ENCODE measurements around the gene ULBP1. TPM values are rescaled to one million over a fixed set of nuclear protein-coding genes. Genes with fewer than 3 reads are reported as not detected.
"Not testable (repeated sequence)": the region's sequence is repeated elsewhere in the genome, so short reads cannot be mapped to it uniquely, and the experiment has no call there.

ULBP1 gene
- total RNA-seq, 1 donor from 2014 or later: 0.48 TPM

DNA sequence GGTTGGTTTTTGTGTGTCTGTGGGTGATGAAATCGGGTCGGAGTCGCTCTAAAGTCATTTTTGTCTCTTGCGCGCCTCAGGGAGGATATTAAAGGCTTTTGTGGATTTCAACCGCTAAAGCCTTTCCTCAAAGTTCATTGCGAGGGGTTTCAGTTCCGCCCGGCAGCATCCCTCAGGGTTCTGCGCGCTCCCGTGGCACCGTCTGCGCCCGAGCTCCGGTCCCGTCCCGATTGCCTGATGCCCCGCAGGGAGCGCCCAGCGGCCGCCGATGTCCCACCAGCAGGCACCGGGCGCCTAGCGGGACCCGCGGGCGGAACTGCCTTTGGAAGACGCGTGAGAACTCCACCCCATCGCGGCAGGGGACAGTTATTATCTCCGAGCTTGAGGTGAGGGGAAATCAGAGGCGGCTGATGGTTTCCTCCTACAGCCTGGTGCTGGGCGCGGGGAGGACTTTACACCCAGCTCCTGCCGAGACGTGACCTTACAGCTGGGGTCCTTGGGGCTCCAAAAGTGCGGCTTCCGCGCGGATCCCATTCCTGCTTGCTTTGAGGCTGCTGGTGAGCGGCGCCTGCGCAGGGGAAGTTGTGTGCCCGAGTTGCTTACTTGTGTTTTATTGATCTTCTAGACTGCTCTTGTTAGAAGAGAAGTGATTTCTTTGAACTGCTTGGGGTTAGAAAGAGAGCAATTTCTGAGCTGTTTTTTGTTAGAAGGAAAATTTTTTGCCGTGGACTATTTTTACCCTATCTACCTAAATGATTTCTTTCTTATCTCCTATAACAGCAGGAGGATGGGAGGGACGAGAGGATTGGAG is 27.1 kb downstream of the ULBP1 start:
- H3K27ac Mint-ChIP-seq: no peak overlapping the region

GRCh38 chr6:149991472-149991795 is 27.7 kb downstream of the ULBP1 start:
- H3K27me3 Mint-ChIP-seq: peaks cover 99% of the 10 kb centered on the region
- peaks cover 13% of the 10 kb centered on the region for H3K4me1 Mint-ChIP-seq (ENCODE audit: unreplicated experiment)
- not testable (repeated sequence) for H3K9me3 Mint-ChIP-seq; H3K36me3 Mint-ChIP-seq; DNase-seq (ENCODE audit: extremely low spot score, unreplicated experiment); H3K27ac Mint-ChIP-seq
- peak overlapping the region; percentile 82 for H3K4me3 Mint-ChIP-seq

More for the DNA sequence above, 27.1 kb downstream of the ULBP1 start:
- Mint-ChIP-seq H3K36me3 (no peaks in the 10 kb centered on the region), H3K27me3 (peaks cover 99% of the 10 kb centered on the region), H3K4me3 (peak overlapping the region; percentile 83), H3K4me1 (ENCODE audit: unreplicated experiment) (peaks cover 13% of the 10 kb centered on the region), H3K9me3 (peaks cover 9% of the 10 kb centered on the region)
- DNase-seq (ENCODE audit: extremely low spot score, unreplicated experiment): no peak
- TF ChIP-seq, protein P1, sequence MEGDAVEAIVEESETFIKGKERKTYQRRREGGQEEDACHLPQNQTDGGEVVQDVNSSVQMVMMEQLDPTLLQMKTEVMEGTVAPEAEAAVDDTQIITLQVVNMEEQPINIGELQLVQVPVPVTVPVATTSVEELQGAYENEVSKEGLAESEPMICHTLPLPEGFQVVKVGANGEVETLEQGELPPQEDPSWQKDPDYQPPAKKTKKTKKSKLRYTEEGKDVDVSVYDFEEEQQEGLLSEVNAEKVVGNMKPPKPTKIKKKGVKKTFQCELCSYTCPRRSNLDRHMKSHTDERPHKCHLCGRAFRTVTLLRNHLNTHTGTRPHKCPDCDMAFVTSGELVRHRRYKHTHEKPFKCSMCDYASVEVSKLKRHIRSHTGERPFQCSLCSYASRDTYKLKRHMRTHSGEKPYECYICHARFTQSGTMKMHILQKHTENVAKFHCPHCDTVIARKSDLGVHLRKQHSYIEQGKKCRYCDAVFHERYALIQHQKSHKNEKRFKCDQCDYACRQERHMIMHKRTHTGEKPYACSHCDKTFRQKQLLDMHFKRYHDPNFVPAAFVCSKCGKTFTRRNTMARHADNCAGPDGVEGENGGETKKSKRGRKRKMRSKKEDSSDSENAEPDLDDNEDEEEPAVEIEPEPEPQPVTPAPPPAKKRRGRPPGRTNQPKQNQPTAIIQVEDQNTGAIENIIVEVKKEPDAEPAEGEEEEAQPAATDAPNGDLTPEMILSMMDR (conservative IDR thresholded peaks at IDR 0.05): no peak

GRCh38 chr6:149991838-149992237 is 28.1 kb downstream of the ULBP1 start:
- no peak for DNase-seq (ENCODE audit: extremely low spot score, unreplicated experiment)
- Mint-ChIP-seq H3K36me3 (no peaks in the 10 kb centered on the region), H3K27ac (no peak overlapping the region), H3K4me1 (ENCODE audit: unreplicated experiment) (peaks cover 13% of the 10 kb centered on the region), H3K4me3 (no peak overlapping the region), H3K27me3 (peaks cover 99% of the 10 kb centered on the region), H3K9me3 (peaks cover 9% of the 10 kb centered on the region)
- TF ChIP-seq, protein P1 (conservative IDR thresholded peaks at IDR 0.05): no peak

GRCh38 chr6:149995235-149995750 is 31.6 kb downstream of the ULBP1 start:
- Mint-ChIP-seq H3K4me3 (no peak overlapping the region), H3K9me3 (no peaks in the 10 kb centered on the region), H3K4me1 (ENCODE audit: unreplicated experiment) (peaks cover 9% of the 10 kb centered on the region), H3K27me3 (peaks cover 78% of the 10 kb centered on the region), H3K36me3 (peaks cover 4% of the 10 kb centered on the region), H3K27ac (no peak overlapping the region)
- TF ChIP-seq, protein P1 (conservative IDR thresholded peaks at IDR 0.05): no peak
- no peak for DNase-seq (ENCODE audit: extremely low spot score, unreplicated experiment)

GRCh38 chr6:149995971-149996370 is 32.2 kb downstream of the ULBP1 start:
- Mint-ChIP-seq H3K27ac (no peak overlapping the region), H3K9me3 (no peaks in the 10 kb centered on the region)
- TF ChIP-seq, protein P1 (conservative IDR thresholded peaks at IDR 0.05): no peak

GRCh38 chr6:149999636-150000035 is 35.9 kb downstream of the ULBP1 start:
- TF ChIP-seq, protein P1 (conservative IDR thresholded peaks at IDR 0.05): no peak
- H3K27ac Mint-ChIP-seq: no peak overlapping the region
- peaks cover 54% of the 10 kb centered on the region for H3K27me3 Mint-ChIP-seq
- H3K4me1 Mint-ChIP-seq (ENCODE audit: unreplicated experiment): peaks cover 4% of the 10 kb centered on the region
- H3K9me3 Mint-ChIP-seq: no peaks in the 10 kb centered on the region
- H3K36me3 Mint-ChIP-seq: peaks cover 4% of the 10 kb centered on the region
- no peak overlapping the region for H3K4me3 Mint-ChIP-seq
- DNase-seq (ENCODE audit: extremely low spot score, unreplicated experiment): no peak

More at GRCh38 chr6:149995971-149996370, 32.2 kb downstream of the ULBP1 start:
- H3K36me3 Mint-ChIP-seq: peaks cover 4% of the 10 kb centered on the region
- no peak for DNase-seq (ENCODE audit: extremely low spot score, unreplicated experiment)
- H3K4me3 Mint-ChIP-seq: no peak overlapping the region
- H3K27me3 Mint-ChIP-seq: peaks cover 76% of the 10 kb centered on the region
- H3K4me1 Mint-ChIP-seq (ENCODE audit: unreplicated experiment): peaks cover 4% of the 10 kb centered on the region
